Measurements from ENCODE around the gene SLC9A8. TPM values are rescaled to one million over a fixed set of nuclear protein-coding genes. Genes with fewer than 3 reads are reported as not detected.

Gene SLC9A8
- total RNA-seq, 1 experiment from 2014 or later: 6.7 TPM

GRCh38 chr20:49795135-49795424 lies 17.5 kb upstream of the SLC9A8 start:
- no peaks in the 10 kb centered on the region for H3K9me3 ChIP-seq (ENCODE audit: control insufficient read depth in 1 of 2, insufficient read depth in 1 of 2, low read depth in 1 of 2, low read length in 2 of 2)
- RAD21 ChIA-PET (ENCODE audit: low non-redundant PET in 1 of 2, low total read pairs in 2 of 2, uncharacterized antibody in 2 of 2, unreplicated experiment in 2 of 2): no interaction called here
- ATAC-seq: no peak
- POLR2A ChIA-PET: no interaction called here
- CTCF ChIA-PET: no interaction called here
- H3K4me2 ChIP-seq (ENCODE audit: low read length): no peak overlapping the region
- no peaks in the 10 kb centered on the region for H3K9me2 ChIP-seq (ENCODE audit: insufficient read depth)
- intact Hi-C loops (cut with micrococcal nuclease): no loop called here
- H4K20me1 ChIP-seq (ENCODE audit: insufficient read depth): no peaks in the 10 kb centered on the region
- H3K4me1 ChIP-seq (ENCODE audit: control insufficient read depth in 1 of 2, insufficient read depth in 2 of 2, low read length in 2 of 2): peaks cover 4 to 16% of the 10 kb centered on the region in 2 experiments
- BruUV-seq (replicated peaks): no TSS peak
- no peaks in the 10 kb centered on the region for H3K36me3 ChIP-seq (ENCODE audit: control insufficient read depth in 1 of 2, insufficient read depth in 2 of 2, low read length in 2 of 2)
- no peaks in the 10 kb centered on the region for H3K79me2 ChIP-seq (ENCODE audit: insufficient read depth, low read length)
- no peak overlapping the region for H2AFZ ChIP-seq (ENCODE audit: low read depth, low read length, poor library complexity, severe bottlenecking)
- DNase-seq (ENCODE audit: low read depth, low spot score): no peak
- no peak for TF ChIP-seq ZNF274 (IDR thresholded peaks at IDR 0.05; ENCODE audit: low read depth, low read length)
- no peak for TF ChIP-seq SIN3A (IDR thresholded peaks at IDR 0.05; ENCODE audit: low read depth)
- no peak for TF ChIP-seq EZH2phosphoT487 (IDR thresholded peaks at IDR 0.05; ENCODE audit: borderline replicate concordance)
- no peak for TF ChIP-seq POLR2AphosphoS5 (IDR thresholded peaks at IDR 0.05; ENCODE audit: low read depth, low read length)
- no peak for TF ChIP-seq EZH2 (IDR thresholded peaks at IDR 0.05)
- TF ChIP-seq EGR1 (IDR thresholded peaks at IDR 0.05; ENCODE audit: low read depth): no peak
- TF ChIP-seq POLR2A (IDR thresholded peaks at IDR 0.05; ENCODE audit: borderline replicate concordance, extremely low read depth, insufficient read depth, insufficient read length): no peak
- TF ChIP-seq ZFX (IDR thresholded peaks at IDR 0.05): no peak
- TF ChIP-seq RAD21 (IDR thresholded peaks at IDR 0.05; ENCODE audit: low read depth): no peak
- TF ChIP-seq YY1 (IDR thresholded peaks at IDR 0.05; ENCODE audit: extremely low read depth, insufficient replicate concordance, low read depth, low read length): no peak
- no peak for TF ChIP-seq CBX3 (IDR thresholded peaks at IDR 0.05; ENCODE audit: low read depth)
- no peak for TF ChIP-seq MAX (IDR thresholded peaks at IDR 0.05)
- no peaks in the 10 kb centered on the region for H3K27me3 ChIP-seq (ENCODE audit: insufficient read depth, low read length)
- H3K9ac ChIP-seq (ENCODE audit: low read length): no peak overlapping the region
- H3K4me3 ChIP-seq (replicated peaks in 1 of 2; ENCODE audit: low read depth in 1 of 2, low read length in 2 of 2): no peak overlapping the region
- no peak overlapping the region for H3K27ac ChIP-seq (ENCODE audit: low read depth, low read length)

- BruUV-seq (replicated peaks): no TSS peak
- intact Hi-C loops (cut with micrococcal nuclease): no loop called here
- peaks cover 4 to 16% of the 10 kb centered on the region in 2 experiments for H3K4me1 ChIP-seq (ENCODE audit: control insufficient read depth in 1 of 2, insufficient read depth in 2 of 2, low read length in 2 of 2)
- no peak overlapping the region for H3K27ac ChIP-seq (ENCODE audit: low read depth, low read length)
- POLR2A ChIA-PET: no interaction called here
- H3K4me3 ChIP-seq (replicated peaks in 1 of 2; ENCODE audit: low read depth in 1 of 2, low read length in 2 of 2): no peak overlapping the region
- CTCF ChIA-PET: no interaction called here
- no peak overlapping the region for H3K4me2 ChIP-seq (ENCODE audit: low read length)
- RAD21 ChIA-PET (ENCODE audit: low non-redundant PET in 1 of 2, low total read pairs in 2 of 2, uncharacterized antibody in 2 of 2, unreplicated experiment in 2 of 2): no interaction called here
- no peak for DNase-seq (ENCODE audit: low read depth, low spot score)
- H4K20me1 ChIP-seq (ENCODE audit: insufficient read depth): no peaks in the 10 kb centered on the region
- no peaks in the 10 kb centered on the region for H3K9me3 ChIP-seq (ENCODE audit: control insufficient read depth in 1 of 2, insufficient read depth in 1 of 2, low read depth in 1 of 2, low read length in 2 of 2)
- no peak for ATAC-seq
- H3K27me3 ChIP-seq (ENCODE audit: insufficient read depth, low read length): no peaks in the 10 kb centered on the region
- no peak overlapping the region for H2AFZ ChIP-seq (ENCODE audit: low read depth, low read length, poor library complexity, severe bottlenecking)
- no peaks in the 10 kb centered on the region for H3K9me2 ChIP-seq (ENCODE audit: insufficient read depth)
- no peaks in the 10 kb centered on the region for H3K79me2 ChIP-seq (ENCODE audit: insufficient read depth, low read length)
- H3K36me3 ChIP-seq (ENCODE audit: control insufficient read depth in 1 of 2, insufficient read depth in 2 of 2, low read length in 2 of 2): no peaks in the 10 kb centered on the region
- no peak for TF ChIP-seq CEBPB (IDR thresholded peaks at IDR 0.05; ENCODE audit: low read depth)
- TF ChIP-seq EZH2phosphoT487 (IDR thresholded peaks at IDR 0.05; ENCODE audit: borderline replicate concordance): no peak
- TF ChIP-seq POLR2AphosphoS5 (IDR thresholded peaks at IDR 0.05; ENCODE audit: low read depth, low read length): no peak
- no peak for TF ChIP-seq CBX3 (IDR thresholded peaks at IDR 0.05; ENCODE audit: low read depth)
- TF ChIP-seq ZBTB33 (IDR thresholded peaks at IDR 0.05; ENCODE audit: extremely low read depth, insufficient replicate concordance, low read length): no peak
- TF ChIP-seq SRF (IDR thresholded peaks at IDR 0.05; ENCODE audit: low read depth): no peak
- no peak for TF ChIP-seq ATF3 (IDR thresholded peaks at IDR 0.05)
- TF ChIP-seq ELF1 (IDR thresholded peaks at IDR 0.05; ENCODE audit: borderline replicate concordance, low read depth): no peak
- TF ChIP-seq JUND (IDR thresholded peaks at IDR 0.05): no peak
- no peak overlapping the region for H3K9ac ChIP-seq (ENCODE audit: low read length)
Observed at GRCh38 chr20:49796600-49797343, 15.9 kb upstream of the SLC9A8 start.
